GM21723 (cell line): ENCODE data around the gene KLRC3.
"Not testable (repeated sequence)": the region's sequence is repeated elsewhere in the genome, so short reads cannot be mapped to it uniquely, and the experiment has no call there.

Experiments
- ATAC-seq: cut with Tn5 transposase; IDR thresholded peaks from one replicate; pipeline ENCODE4 v1.9.1; 2021; ENCODE audit warnings: mild to moderate bottlenecking, moderate library complexity; ENCODE audit not compliant: unreplicated experiment

The KLRC3 gene

GRCh38 chr12:10420334-10420733 lies at the start of gene KLRC3:
KLRC3 (minus strand) TSS chr12:10420595; CDS start chr12:10420550, 45 bp downstream.
- ATAC-seq = not testable (repeated sequence)

DNA sequence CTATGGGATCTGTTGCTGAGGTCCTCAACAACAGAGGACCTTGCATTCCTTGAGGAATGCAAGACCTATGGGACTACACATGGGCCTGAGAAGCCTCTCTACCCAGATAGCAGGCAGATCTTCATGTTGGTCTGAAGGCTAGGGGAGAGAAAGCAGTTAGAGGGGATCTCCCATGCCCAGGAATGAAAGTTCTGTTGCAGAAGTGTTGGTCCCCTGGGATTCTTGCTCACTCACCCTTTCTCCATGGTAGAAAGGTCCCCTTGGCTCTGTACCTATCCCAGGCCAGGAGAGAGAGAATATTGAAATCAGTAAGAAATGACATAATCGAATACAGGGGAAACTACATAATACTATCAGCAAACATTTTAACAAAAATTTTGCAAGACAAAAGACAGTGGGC lies 49.3 kb upstream of the KLRC3 start:
- ATAC-seq = no peak

GRCh38 chr12:10466311-10466710 lies 45.9 kb upstream of the KLRC3 start:
- no peak for ATAC-seq

- ATAC-seq = no peak
Observed at GRCh38 chr12:10457760-10458159, 37.4 kb upstream of the KLRC3 start.

DNA sequence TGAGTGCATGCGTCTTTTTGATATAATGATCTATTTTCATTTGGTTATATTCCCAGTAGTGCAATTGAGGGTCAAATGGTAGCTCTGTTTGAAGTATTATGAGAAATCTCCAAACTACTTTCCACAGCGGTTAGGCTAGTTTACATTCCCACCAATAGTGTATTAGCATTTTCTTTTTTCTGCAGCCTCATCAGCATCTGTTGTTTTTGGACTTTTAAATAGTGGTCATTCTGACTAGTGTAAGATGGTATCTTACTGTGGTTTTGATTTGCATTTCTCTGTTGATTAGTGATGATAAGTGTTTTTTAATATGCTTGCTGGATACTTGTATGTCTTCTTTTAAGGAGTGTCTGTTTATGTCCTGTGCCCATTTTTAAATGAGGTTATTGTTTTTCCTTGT lies 36.5 kb upstream of the KLRC3 start:
- no peak for ATAC-seq

DNA sequence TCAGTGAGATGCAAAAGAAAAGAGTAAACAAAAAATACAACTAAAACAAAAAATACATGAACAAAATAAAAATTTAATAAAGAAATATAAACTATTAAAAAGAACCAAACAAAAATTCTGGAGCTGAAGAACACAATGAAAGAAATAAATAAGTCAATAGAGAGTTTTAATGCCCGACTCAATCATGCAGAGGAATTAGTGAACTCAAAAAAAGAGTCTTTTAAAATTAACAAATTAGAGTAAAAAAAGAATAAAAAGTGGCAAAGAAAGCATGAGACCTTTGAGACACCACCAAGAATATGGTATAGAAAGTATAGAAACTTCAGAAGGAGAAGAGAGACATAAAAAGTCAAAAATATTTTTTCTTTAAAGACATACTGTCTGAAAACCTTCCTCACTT lies 35.4 kb upstream of the KLRC3 start:
- ATAC-seq = no peak

GRCh38 chr12:10454531-10454930 lies 34.1 kb upstream of the KLRC3 start:
- no peak for ATAC-seq

DNA sequence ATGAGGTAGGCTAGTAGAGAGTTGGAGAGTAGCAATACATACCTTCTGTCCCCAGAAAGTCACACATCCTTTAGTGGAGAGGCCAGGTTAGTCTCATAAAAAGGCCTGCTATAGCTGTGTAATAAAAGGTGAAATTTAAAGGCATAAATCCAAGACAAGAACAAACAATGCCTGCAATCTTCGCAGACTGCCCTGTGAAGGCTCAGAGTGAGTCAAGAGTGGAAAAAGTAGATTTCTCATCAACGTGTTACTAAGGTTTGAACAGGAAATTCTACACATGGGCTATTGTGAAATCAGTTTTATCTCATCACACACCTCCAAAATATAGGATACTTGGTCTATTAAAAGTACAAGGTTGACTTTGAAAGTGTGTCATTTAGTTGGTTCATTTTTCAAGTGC lies 32.8 kb upstream of the KLRC3 start, which contains the start of gene KLRC1:
Gene KLRC1 (minus strand): TSS at position 222 of the 400 bp plus-strand sequence. CDS start 2,221 bp downstream, outside the sequence.
- ATAC-seq = no peak

- ATAC-seq = no peak
Observed at GRCh38 chr12:10448236-10448635, 27.8 kb upstream of the KLRC3 start.

DNA sequence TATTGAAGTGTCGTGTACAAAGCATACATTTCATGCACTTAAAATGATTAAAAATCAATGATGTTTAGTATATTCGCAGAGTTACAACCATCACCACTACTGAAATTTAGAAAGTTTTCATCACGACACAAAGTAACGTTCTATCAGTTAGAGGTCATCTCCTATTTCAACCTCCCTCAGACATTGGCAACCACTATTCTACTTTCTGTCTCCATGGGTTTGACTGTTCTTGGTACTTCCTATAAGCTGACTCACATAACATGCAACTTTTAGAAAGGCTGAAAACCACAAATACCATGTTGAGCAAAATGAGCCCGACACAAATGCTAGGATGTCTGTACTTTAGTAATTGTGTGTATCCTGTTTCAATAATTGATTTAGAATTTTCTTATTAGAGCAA lies 25.7 kb upstream of the KLRC3 start:
- not testable (repeated sequence) for ATAC-seq

DNA sequence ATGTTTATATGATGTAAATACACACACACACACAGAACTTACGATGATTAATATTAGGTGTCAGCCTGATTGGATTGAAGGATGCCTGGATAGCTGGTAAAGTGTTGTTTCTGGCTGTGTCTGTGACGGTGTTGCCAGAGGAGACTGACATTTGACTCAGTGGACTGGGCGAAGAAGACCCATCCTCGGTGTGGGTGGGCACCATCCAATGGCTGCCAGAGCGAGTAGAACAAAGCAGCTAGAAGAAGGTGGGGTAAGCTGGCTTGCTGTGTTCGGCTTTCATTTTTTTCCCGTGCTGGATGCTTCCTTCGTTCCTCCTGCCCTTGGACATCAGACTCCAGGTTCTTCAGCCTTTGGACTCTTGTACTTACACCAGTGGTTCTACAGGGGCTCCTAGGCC lies 20.7 kb upstream of the KLRC3 start:
- ATAC-seq = not testable (repeated sequence)

DNA sequence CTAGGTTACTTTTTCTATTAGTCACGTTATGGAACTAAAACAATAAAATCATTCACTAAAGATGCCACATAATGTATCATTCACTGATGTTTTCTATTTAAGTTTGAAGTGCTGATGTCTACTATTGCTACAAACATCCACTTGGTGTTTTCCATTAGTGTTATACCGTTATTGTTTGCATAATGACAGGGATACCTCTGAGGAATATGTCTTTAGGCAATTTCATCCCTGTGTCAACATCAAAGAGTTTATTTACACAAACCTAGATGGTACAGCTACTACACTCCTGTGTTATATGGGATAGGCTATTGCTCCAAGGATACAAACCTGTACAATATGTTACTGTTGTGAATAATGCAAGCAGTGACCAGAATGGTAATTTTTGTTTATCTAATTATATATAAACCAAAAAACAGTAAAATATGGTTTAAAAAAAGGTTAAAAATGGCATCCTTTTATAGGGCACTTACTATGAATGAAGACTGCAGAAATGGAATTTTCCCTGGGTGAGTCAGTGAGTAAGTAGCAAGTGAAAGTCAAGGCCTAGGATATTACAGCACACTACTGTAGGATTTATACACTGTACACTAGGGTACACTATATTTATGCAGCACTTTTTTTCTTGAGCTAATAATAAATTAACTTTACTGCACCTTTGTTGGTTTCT lies 19.3 kb upstream of the KLRC3 start:
- not testable (repeated sequence) for ATAC-seq

DNA sequence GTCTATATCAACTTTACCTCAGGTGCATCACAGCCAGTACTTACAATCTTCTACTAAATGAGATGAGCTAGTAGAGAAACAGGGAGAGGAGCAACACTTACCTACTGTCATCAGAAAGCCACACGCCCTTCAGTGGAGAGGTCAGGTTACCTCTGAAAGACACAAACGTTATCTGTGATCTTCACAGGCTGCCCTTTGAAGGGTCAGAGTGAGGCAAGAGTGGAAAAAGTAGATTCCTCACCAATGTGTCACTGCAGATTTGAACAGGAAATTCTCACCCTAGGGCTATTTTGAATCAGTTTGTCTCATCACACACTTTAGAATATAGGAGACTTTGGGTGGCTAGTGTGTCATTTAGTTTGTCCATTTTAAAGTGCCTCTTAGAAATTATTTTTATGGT lies 17.2 kb upstream of the KLRC3 start:
- ATAC-seq = not testable (repeated sequence)

GRCh38 chr12:10435816-10436215 lies 15.4 kb upstream of the KLRC3 start, which contains the start of gene KLRC2:
KLRC2 (minus strand) TSS chr12:10436010; CDS start chr12:10435986, 24 bp downstream.
- not testable (repeated sequence) for ATAC-seq

DNA sequence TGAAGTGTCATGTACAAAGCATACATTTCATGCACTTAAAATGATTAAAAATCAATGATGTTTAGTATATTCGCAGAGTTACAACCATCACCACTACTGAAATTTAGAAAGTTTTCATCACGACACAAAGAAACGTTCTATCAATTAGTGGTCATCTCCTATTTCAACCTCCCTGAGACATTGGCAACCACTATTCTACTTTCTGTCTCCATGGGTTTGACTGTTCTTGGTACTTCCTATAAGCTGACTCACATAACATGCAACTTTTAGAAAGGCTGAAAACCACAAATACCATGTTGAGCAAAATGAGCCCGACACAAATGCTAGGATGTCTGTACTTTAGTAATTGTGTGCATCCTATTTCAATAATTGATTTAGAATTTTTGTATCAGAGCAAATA lies 10.2 kb upstream of the KLRC3 start:
- not testable (repeated sequence) for ATAC-seq

DNA sequence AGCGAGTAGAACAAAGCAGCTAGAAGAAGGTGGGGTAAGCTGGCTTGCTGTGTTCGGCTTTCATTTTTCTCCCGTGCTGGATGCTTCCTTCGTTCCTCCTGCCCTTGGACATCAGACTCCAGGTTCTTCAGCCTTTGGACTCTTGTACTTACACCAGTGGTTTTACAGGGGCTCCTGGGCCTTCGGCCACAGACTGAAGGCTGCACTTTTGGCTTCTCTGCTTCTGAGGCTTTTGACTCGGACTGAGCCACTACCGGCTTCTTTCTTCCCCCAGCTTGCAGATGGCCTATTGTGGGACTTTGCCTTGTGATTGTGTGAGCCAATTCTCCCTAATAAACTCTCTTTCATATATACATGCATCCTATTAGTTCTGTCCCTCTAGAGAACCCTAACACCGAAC lies 5.5 kb upstream of the KLRC3 start:
- ATAC-seq = not testable (repeated sequence)

GRCh38 chr12:10424260-10424899 lies 4.0 kb upstream of the KLRC3 start:
- not testable (repeated sequence) for ATAC-seq

DNA sequence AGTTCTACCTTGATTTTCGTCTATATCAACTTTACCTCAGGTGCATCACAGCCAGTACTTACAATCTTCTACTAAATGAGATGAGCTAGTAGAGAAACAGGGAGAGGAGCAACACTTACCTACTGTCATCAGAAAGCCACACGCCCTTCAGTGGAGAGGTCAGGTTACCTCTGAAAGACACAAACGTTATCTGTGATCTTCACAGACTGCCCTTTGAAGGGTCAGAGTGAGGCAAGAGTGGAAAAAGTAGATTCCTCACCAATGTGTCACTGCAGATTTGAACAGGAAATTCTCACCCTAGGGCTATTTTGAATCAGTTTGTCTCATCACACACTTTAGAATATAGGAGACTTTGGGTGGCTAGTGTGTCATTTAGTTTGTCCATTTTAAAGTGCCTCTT lies 1.8 kb upstream of the KLRC3 start:
- ATAC-seq = not testable (repeated sequence)

DNA sequence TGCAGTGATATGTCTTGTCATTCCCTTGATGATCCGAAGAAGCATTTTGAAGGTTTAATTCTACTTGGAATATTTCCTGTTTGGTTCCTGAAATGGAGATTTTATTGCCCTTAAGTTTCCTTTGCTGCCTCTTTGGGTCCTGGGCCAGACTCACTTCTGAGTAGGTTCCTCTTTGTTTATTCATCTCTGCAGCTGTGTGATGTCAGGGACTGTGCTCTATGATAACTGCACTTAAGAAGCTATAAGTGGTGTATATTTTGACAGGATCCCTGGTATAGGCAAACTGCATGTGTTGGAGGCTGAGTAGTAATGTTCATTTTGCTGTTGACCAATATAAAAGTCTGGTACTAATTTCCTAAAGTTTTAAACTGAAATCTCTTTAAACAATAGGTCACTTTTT lies 11.0 kb downstream of the KLRC3 start, which contains the start of gene KLRC4:
Gene KLRC4 (minus strand): TSS at position 366 of the 400 bp plus-strand sequence. CDS start 182 bp downstream, at position 184.
- ATAC-seq = no peak

GRCh38 chr12:10408842-10409241 lies 11.6 kb downstream of the KLRC3 start:
- ATAC-seq = no peak

GRCh38 chr12:10406725-10407124 lies 13.7 kb downstream of the KLRC3 start:
- ATAC-seq = no peak

- ATAC-seq = no peak
Observed at GRCh38 chr12:10405294-10405693, 15.1 kb downstream of the KLRC3 start.
